CD4-positive, alpha-beta memory T cell (primary cell): Measurements from ENCODE around the gene SEMA3F. TPM values are rescaled to one million over a fixed set of nuclear protein-coding genes. Genes with fewer than 3 reads are reported as not detected.

ENCODE experiments used
- CTCF ChIA-PET: fragments of 350-600 bp; sonication (Branson Sonifier 250); formaldehyde crosslinking; loops from one replicate; lab custom pipeline; 2021; ENCODE audit warnings: inconsistent platforms; ENCODE audit not compliant: partially characterized antibody; lab: Charles Lee
- POLR2A ChIA-PET: fragments of 350-600 bp; sonication (Branson Sonifier 250); formaldehyde crosslinking; loops from one replicate; lab custom pipeline; 2021; ENCODE audit not compliant: partially characterized antibody; lab: Charles Lee
- DNase-seq, 5 donors: peaks; one replicate each; pipeline versions ENCODE4 v3.0.0 to v3.0.0-alpha.2; 2020 to 2022; ENCODE audit warnings: mixed read lengths in 1 of 5
- H3K27ac ChIP-seq: one replicate; pipeline ENCODE4 v1.7.0; 2013; ENCODE audit warnings: low read depth, low read length
- H3K27me3 ChIP-seq: 2 replicates; pipeline ENCODE4 v1.7.0; 2013; ENCODE audit warnings: mild to moderate bottlenecking, low read length, moderate library complexity; ENCODE audit not compliant: insufficient read depth
- H3K36me3 ChIP-seq: 2 replicates; pipeline ENCODE4 v1.7.0; 2013; ENCODE audit warnings: mild to moderate bottlenecking, low read length, moderate library complexity; ENCODE audit not compliant: insufficient read depth
- H3K4me1 ChIP-seq: 2 replicates; pipeline ENCODE4 v1.7.0; 2013; ENCODE audit warnings: mild to moderate bottlenecking, low read length, moderate library complexity; ENCODE audit not compliant: insufficient read depth
- H3K4me3 ChIP-seq, 2 donors: one replicate each; pipeline ENCODE4 v1.7.0; 2013; ENCODE audit warnings: low read length in 2 of 2, mild to moderate bottlenecking in 1 of 2
- H3K9me3 ChIP-seq, 2 donors: one replicate each; pipeline ENCODE4 v1.7.0; 2013; ENCODE audit warnings: low read length in 2 of 2, control low read depth in 1 of 2; ENCODE audit not compliant: control insufficient read depth in 1 of 2
- H3K27ac Mint-ChIP-seq, 7 donors: one replicate each; pipeline ENCODE4 v1.8.0; 2020 to 2021; ENCODE audit warnings: mixed read lengths in 7 of 7, mild to moderate bottlenecking in 6 of 7, inconsistent platforms in 3 of 7, moderate library complexity in 3 of 7
- H3K27me3 Mint-ChIP-seq, 2 donors: one replicate each; pipeline ENCODE4 v1.8.0; 2020 to 2021; ENCODE audit warnings: mixed read lengths in 2 of 2
- H3K36me3 Mint-ChIP-seq, 2 donors: one replicate each; pipeline ENCODE4 v1.8.0; 2020 to 2021; ENCODE audit warnings: mixed read lengths in 2 of 2, inconsistent platforms in 1 of 2, mild to moderate bottlenecking in 1 of 2
- H3K4me1 Mint-ChIP-seq, 4 donors: one replicate each; pipeline ENCODE4 v1.8.0; 2020 to 2021; ENCODE audit warnings: mixed read lengths in 4 of 4, mild to moderate bottlenecking in 1 of 4
- H3K4me3 Mint-ChIP-seq, 8 donors: one replicate each; pipeline ENCODE4 v1.8.0; 2020 to 2021; ENCODE audit warnings: mixed read lengths in 8 of 8, mild to moderate bottlenecking in 7 of 8, moderate library complexity in 6 of 8, inconsistent platforms in 3 of 8
- H3K9me3 Mint-ChIP-seq, 8 donors: one replicate each; pipeline ENCODE4 v1.8.0; 2020 to 2021; ENCODE audit warnings: mixed read lengths in 8 of 8, mild to moderate bottlenecking in 5 of 8, inconsistent platforms in 3 of 8, moderate library complexity in 1 of 8
- intact Hi-C: fragments of 100-400 bp; cut with micrococcal nuclease; formaldehyde crosslinking; loops from one replicate; pipeline ENCODE4 v1.15.1; 2023
- polyA plus RNA-seq, 2 donors: library from polyadenylated mRNA; unstranded; fragments of 300-500 nt; fragmentation: Illumina TruSeq; gene quantifications; one replicate each; pipeline ENCODE4 v1.2.3, GENCODE V29; 2021
- total RNA-seq, 2 experiments: library from RNA; stranded (reverse); gene quantifications; one replicate each; pipeline ENCODE4 v1.2.3, GENCODE V29; 2021

The SEMA3F gene
- total and polyA plus RNA-seq, 4 experiments from 2014 or later: not detected

GRCh38 chr3:50138266-50139200 lies 16.6 kb upstream of the SEMA3F start:
- DNase-seq: no peak
- H3K27me3 Mint-ChIP-seq: peaks cover 0 to 2% of the 10 kb centered on the region in 2 donors
- peaks cover 2 to 12% (median 8%) of the 10 kb centered on the region in 4 donors for H3K4me1 Mint-ChIP-seq
- Histone ChIP-seq H3K4me1 (peaks cover 12% of the 10 kb centered on the region), H3K27me3 (no peaks in the 10 kb centered on the region), H3K36me3 (no peaks in the 10 kb centered on the region), H3K4me3 (no peak overlapping the region), H3K27ac (no peak overlapping the region), H3K9me3 (no peaks in the 10 kb centered on the region)
- H3K9me3 Mint-ChIP-seq: no peaks in the 10 kb centered on the region
- intact Hi-C loops: no loop called here
- POLR2A ChIA-PET: no interaction called here
- H3K4me3 Mint-ChIP-seq: no peak overlapping the region
- peak overlapping the region in 3 of 7 donors; percentile 42 to 71 (median 56) for H3K27ac Mint-ChIP-seq
- CTCF ChIA-PET: no interaction called here
- no peaks in the 10 kb centered on the region for H3K36me3 Mint-ChIP-seq

DNA sequence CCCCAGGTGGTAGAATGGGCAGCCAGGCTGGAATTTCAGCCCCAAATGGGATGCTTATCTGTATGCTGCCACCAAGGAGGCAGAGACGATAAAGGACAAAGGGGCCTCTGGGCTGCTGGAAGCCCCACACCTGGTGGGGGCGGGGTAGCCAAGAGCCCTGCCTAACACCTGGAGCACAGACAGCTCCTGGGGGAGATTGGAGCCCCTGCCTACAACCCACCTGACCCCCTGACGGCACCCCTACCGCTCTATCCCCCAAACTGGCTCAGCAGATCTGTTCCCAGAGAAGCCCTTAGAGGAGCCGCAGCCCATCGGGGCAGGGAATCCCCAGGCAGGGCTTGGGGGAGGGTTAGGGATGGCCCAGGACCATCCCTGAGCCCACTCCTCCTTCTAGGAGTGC lies 15.8 kb upstream of the SEMA3F start:
- no peaks in the 10 kb centered on the region for H3K9me3 Mint-ChIP-seq
- no peak overlapping the region for H3K27ac Mint-ChIP-seq
- peaks cover 12% of the 10 kb centered on the region for H3K4me1 ChIP-seq
- H3K9me3 ChIP-seq: no peaks in the 10 kb centered on the region
- no peak overlapping the region for H3K27ac ChIP-seq
- peaks cover 0 to 2% of the 10 kb centered on the region in 2 donors for H3K27me3 Mint-ChIP-seq
- POLR2A ChIA-PET: no interaction called here
- intact Hi-C loops: no loop called here
- no peak overlapping the region for H3K4me3 ChIP-seq
- no peaks in the 10 kb centered on the region for H3K36me3 Mint-ChIP-seq
- H3K27me3 ChIP-seq: no peaks in the 10 kb centered on the region
- H3K36me3 ChIP-seq: no peaks in the 10 kb centered on the region
- peaks cover 2 to 12% (median 8%) of the 10 kb centered on the region in 4 donors for H3K4me1 Mint-ChIP-seq
- no peak overlapping the region for H3K4me3 Mint-ChIP-seq
- DNase-seq: no peak
- CTCF ChIA-PET: no interaction called here

GRCh38 chr3:50139718-50140423 lies 15.3 kb upstream of the SEMA3F start:
- no peaks in the 10 kb centered on the region for H3K36me3 Mint-ChIP-seq
- no peaks in the 10 kb centered on the region for H3K36me3 ChIP-seq

DNA sequence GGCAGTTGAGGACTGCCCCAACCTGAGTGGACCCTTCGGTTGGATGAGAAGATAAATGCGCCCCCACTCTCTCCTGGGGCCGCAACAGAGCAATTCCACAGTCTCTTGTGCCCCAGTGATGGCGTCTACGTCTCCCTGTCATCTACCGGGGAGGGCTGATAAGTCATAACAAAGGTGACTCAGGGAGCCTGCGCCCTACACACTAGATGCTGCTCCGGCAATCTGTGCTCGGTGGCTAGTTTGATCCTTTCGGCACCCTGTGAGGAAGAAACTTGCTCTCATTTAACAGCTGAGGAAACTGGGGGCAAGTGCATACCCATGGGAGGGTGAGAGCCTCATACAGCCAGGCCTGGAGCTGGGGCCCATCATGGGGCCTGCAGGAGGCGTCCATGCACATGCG lies 14.1 kb upstream of the SEMA3F start:
- intact Hi-C loops: no loop called here
- Mint-ChIP-seq H3K4me1 (peaks cover 2 to 12% (median 8%) of the 10 kb centered on the region in 4 donors), H3K36me3 (no peaks in the 10 kb centered on the region), H3K4me3 (no peak overlapping the region), H3K27me3 (peaks cover 0 to 2% of the 10 kb centered on the region in 2 donors), H3K27ac (no peak overlapping the region), H3K9me3 (no peaks in the 10 kb centered on the region)
- ChIA-PET POLR2A (no interaction called here), CTCF (interaction anchor here (0.9 kb wide), 1 partner anchor 12 kb away, joined by 3 read pairs; no protein-coding TSS in a partner anchor)
- Histone ChIP-seq H3K4me3 (no peak overlapping the region), H3K27me3 (no peaks in the 10 kb centered on the region), H3K36me3 (no peaks in the 10 kb centered on the region), H3K27ac (no peak overlapping the region), H3K9me3 (no peaks in the 10 kb centered on the region), H3K4me1 (peaks cover 12% of the 10 kb centered on the region)
- peak in 1 of 5 donors; percentile 9 for DNase-seq

More at GRCh38 chr3:50139718-50140423, 15.3 kb upstream of the SEMA3F start:
- ChIA-PET POLR2A (no interaction called here), CTCF (no interaction called here)
- Mint-ChIP-seq H3K27me3 (peaks cover 0 to 2% of the 10 kb centered on the region in 2 donors), H3K9me3 (no peaks in the 10 kb centered on the region), H3K4me3 (no peak overlapping the region), H3K4me1 (peaks cover 2 to 12% (median 8%) of the 10 kb centered on the region in 4 donors), H3K27ac (peak overlapping the region in 1 of 7 donors; percentile 41)
- H3K27me3 ChIP-seq: no peaks in the 10 kb centered on the region
- peaks cover 12% of the 10 kb centered on the region for H3K4me1 ChIP-seq
- H3K4me3 ChIP-seq: no peak overlapping the region
- no peaks in the 10 kb centered on the region for H3K9me3 ChIP-seq
- H3K27ac ChIP-seq: no peak overlapping the region
- intact Hi-C loops: no loop called here
- DNase-seq: no peak

- intact Hi-C loops: no loop called here
- no peaks in the 10 kb centered on the region for H3K36me3 ChIP-seq
- H3K4me3 Mint-ChIP-seq: no peak overlapping the region
- H3K27ac ChIP-seq: no peak overlapping the region
- ChIA-PET POLR2A (no interaction called here), CTCF (no interaction called here)
- no peaks in the 10 kb centered on the region for H3K4me1 Mint-ChIP-seq
- H3K4me3 ChIP-seq: no peak overlapping the region
- peak in 1 of 5 donors; percentile 15 for DNase-seq
- H3K27me3 Mint-ChIP-seq: peaks cover 0 to 2% of the 10 kb centered on the region in 2 donors
- H3K9me3 Mint-ChIP-seq: no peaks in the 10 kb centered on the region
- H3K27ac Mint-ChIP-seq: no peak overlapping the region
- no peaks in the 10 kb centered on the region for H3K27me3 ChIP-seq
- no peaks in the 10 kb centered on the region for H3K4me1 ChIP-seq
- no peaks in the 10 kb centered on the region for H3K36me3 Mint-ChIP-seq
- H3K9me3 ChIP-seq: no peaks in the 10 kb centered on the region
Measured at GRCh38 chr3:50146316-50146901, 8.7 kb upstream of the SEMA3F start.

- Mint-ChIP-seq H3K9me3 (no peaks in the 10 kb centered on the region), H3K36me3 (no peaks in the 10 kb centered on the region), H3K4me1 (no peaks in the 10 kb centered on the region), H3K4me3 (no peak overlapping the region), H3K27me3 (peaks cover 0 to 2% of the 10 kb centered on the region in 2 donors), H3K27ac (peak overlapping the region in 1 of 7 donors; percentile 13)
- POLR2A ChIA-PET: no interaction called here
- CTCF ChIA-PET: no interaction called here
- DNase-seq: peak in 1 of 5 donors; percentile 12
- intact Hi-C loops: no loop called here
- Histone ChIP-seq H3K27ac (no peak overlapping the region), H3K36me3 (no peaks in the 10 kb centered on the region), H3K4me1 (no peaks in the 10 kb centered on the region), H3K4me3 (no peak overlapping the region), H3K27me3 (no peaks in the 10 kb centered on the region), H3K9me3 (no peaks in the 10 kb centered on the region)
Measured at GRCh38 chr3:50147016-50147415, 8.1 kb upstream of the SEMA3F start.

GRCh38 chr3:50147447-50147846 lies 7.7 kb upstream of the SEMA3F start:
- CTCF ChIA-PET: no interaction called here
- Histone ChIP-seq H3K4me1 (no peaks in the 10 kb centered on the region), H3K27me3 (no peaks in the 10 kb centered on the region), H3K36me3 (no peaks in the 10 kb centered on the region), H3K4me3 (no peak overlapping the region), H3K9me3 (no peaks in the 10 kb centered on the region), H3K27ac (no peak overlapping the region)
- Mint-ChIP-seq H3K4me3 (no peak overlapping the region), H3K4me1 (no peaks in the 10 kb centered on the region), H3K27me3 (no peaks in the 10 kb centered on the region), H3K36me3 (no peaks in the 10 kb centered on the region), H3K9me3 (no peaks in the 10 kb centered on the region), H3K27ac (no peak overlapping the region)
- DNase-seq: peak in 1 of 5 donors; percentile 15
- POLR2A ChIA-PET: no interaction called here
- intact Hi-C loops: no loop called here
